T-helper 2 cell treated with Interferon-gamma antibody and Interleukin-4, amounts not matched to agents 100 ng/mL and 5 ng/mL, for 36 hours (primary cell): Measurements from ENCODE around the gene IER2. TPM values are rescaled to one million over a fixed set of nuclear protein-coding genes. Genes with fewer than 3 reads are reported as not detected.
"Not testable (repeated sequence)": the region's sequence is repeated elsewhere in the genome, so short reads cannot be mapped to it uniquely, and the experiment has no call there.

Experiments used
- intact Hi-C: fragments of 100-400 bp; cut with micrococcal nuclease; formaldehyde crosslinking; loops from one replicate; pipeline ENCODE4 v1.15.1; 2023
- total RNA-seq: library from RNA; stranded (reverse); gene quantifications from 2 replicates; pipeline ENCODE4 v1.2.3, GENCODE V29; 2022

The IER2 gene
- total RNA-seq, 1 donor from 2014 or later: 188 TPM

DNA sequence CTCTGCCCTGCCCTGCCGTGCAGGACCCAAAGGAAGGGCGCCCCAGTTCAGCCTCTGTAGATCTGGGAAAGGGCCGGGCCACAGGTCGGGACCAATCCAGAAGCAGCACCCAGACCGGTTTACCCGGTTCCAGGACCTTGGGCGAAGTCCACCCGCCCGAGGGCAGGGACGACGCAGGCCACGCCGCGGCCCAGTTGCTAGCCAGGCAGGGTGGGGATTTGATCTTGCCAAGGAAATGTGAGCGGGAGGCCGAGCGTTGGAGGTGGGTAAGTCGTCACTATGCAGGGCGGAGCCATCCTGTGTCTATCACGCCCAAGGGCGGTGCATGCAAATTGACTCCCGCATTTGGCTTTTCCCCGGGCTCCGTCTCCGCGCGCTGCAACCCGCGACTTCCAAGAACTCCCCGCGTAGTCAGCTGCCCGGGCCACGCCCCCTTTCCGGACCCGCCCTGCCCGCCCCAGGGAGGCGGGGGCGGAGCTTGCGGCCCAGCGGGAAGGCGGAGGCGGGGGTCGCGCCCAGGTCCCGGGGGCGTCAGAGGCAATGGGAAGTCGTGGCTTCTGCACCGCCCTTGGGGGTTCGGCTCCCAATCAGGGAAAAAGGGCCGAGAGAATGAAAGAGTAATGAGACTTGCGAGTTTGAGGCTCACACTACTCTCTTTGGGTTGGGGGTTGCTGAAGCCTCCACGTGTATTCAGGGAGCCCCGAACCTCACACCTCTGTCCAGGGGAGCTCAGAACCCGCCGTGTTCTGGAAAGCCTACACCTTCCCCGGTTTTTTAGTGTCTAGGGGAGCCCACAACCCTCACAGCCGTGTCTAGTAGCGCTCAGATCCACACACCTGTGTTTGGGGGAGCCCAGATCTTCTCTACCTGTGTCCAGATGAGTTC, 12.8 kb downstream of the IER2 start:
- intact Hi-C loops: loop anchor here (1.0 to 2.0 kb wide), 2 partner anchors 8 to 46 kb away; no protein-coding TSS in a partner anchor

DNA sequence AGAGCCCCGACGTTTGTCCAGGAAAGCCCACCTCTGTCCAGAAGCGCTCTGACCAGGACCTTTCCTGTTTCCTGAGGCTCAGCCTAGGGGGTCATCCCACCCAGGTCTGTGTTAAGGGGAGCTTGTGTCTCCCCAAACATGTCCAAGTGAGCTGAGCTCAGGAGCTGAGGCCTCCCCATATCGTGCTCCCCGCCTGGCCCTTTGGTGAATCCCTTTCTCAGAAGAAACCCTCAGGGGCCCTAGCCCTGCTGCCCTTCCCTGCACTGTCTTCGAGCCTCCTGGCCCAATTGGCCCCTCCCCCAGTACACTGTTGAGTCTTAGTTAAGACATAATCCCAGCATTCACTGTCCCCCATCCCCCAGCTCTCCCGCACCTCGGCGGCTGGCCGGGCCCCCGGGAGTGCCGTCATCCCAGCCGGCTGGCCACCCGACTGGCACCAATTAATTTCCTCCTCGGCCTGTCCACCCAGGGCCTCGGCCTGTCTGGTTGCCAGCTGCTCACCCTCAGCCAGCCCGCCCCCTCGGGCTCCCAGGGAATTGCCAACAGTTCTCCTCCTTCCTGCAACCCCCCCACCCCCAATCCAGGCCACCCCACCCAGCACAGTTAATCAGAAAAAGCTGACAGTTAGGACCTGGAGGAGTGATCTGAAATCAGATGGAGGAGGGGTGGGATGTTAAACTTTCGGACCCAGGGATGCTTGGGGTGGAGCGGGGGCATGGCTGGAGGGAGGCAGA, 13.6 kb downstream of the IER2 start:
- intact Hi-C loops: loop anchor here (1.0 to 2.0 kb wide), 2 partner anchors 8 to 45 kb away; no protein-coding TSS in a partner anchor

DNA sequence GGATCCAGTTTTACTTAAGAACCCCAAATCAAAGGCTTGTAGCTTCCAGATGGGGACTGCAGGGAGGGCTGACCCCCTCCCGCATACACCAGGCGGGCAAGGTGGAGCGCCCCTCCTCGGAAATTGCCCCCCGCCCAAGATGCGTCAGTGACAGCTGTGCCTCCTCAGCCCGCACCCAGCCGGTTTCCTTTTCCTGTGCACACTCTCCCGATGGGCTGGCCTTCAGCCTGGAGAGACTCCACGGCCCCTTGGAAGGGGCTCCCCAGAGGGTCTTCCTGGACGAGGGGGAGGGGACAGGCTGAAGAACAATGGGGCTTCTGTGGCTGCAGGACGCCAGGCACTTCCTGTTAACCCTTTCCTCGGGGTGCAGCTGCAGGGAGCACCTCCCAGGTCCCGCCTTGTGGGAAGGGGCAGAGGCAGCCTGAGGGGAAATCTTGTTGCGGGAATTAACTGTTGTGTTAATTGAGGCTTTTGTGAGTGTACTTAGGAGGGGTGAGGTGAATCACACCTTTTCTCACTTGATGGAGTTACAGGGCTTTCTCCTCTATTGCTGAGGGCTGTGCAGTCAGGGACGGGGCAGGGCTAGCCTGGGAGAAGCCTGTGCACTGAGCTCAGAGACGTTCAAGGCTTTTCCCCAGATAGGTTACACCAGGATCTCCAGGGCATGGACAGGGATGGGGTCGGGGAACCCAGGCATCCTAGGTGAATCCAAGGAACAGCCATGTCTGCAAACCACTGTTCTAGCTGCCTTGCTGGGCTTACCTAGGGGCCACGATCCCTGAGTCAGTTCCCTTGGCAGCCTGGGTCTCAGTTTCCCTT, 14.3 kb downstream of the IER2 start:
- intact Hi-C loops: no loop called here

- intact Hi-C loops: no loop called here
These were observed 15.2 kb downstream of the IER2 start for GRCh38 chr19:13165162-13165997.

DNA sequence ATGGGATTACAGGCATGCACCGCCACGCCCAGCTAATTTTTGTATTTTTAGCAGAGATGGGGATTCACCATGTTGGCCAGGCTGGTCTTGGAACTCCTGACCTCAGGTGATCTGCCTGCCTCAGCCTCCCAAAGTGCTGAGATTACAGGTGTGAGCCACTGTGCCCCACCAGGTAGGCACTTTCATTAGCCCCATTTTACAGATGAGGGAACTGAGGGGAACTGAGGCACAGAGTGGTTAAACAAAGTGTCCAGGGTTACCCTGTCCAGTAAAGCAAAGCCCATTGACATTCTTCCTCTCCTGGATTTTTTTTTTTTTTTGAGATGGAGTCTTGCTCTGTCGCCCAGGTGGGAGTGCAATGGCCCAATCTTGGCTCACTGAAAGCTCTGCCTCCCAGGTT, 15.9 kb downstream of the IER2 start:
- intact Hi-C loops: not testable (repeated sequence)

DNA sequence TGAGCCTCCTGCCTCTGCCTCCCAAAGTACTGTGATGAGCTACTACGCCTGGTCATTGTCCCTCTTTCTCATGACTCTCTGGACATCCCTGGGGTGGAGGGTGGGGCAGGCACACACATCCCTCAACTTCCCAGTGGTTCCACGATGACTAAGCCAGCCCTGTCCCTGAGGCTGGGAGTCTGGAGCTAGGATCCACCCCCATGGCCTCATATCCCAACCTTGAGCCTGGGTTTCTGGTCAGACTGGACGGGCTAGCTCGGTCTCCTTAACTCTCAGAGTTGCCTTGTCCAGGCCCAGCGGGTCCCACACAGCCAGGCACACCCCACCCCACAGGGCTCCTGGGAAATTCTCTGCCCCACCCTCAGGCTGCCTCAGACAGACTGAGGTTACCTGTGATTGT, 19.6 kb downstream of the IER2 start:
- intact Hi-C loops: no loop called here

- intact Hi-C loops: no loop called here
These were observed 20.9 kb downstream of the IER2 start for GRCh38 chr19:13171146-13171545.

GRCh38 chr19:13172346-13173138, 22.3 kb downstream of the IER2 start:
- intact Hi-C loops: no loop called here

- intact Hi-C loops: no loop called here
These were observed 23.0 kb downstream of the IER2 start for GRCh38 chr19:13173139-13173737.

DNA sequence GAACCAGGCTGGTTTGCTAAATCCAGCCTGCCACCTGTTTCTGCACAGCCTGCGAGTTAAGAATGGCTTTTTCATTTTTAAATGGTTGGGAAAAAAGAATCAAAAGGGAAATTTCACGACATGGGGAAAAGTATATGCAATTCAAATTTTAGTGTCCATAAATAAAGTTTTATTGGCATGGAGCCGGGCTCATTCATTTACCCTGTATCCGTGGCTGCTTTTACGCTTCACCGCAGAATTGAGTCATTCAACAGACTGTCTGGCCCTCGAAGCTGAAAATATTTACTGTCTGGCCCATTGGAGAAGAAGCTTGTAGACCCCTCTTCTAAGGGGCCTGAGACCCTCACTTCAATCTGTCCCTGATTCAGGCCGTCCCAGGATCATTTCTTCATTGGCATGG, 26.1 kb downstream of the IER2 start:
- intact Hi-C loops: no loop called here

DNA sequence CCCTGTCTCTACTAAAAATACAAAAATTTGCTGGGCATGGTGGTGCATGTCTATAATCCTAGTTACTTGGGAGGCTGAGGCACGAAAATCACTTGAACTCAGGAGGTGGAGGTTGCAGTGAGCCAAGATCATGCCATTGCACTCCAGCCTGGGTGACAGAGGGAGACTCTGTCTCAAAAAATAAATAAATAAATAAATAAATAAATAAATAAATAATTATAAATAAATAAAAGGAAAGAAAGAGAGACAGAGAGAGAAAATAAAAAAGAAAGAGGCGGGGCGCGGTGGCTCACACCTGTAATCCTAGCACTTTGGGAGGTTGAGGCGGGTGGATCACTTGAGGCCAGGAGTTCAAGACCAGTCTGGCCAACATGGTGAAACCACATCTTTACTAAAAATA, 27.4 kb downstream of the IER2 start:
- intact Hi-C loops: not testable (repeated sequence)

DNA sequence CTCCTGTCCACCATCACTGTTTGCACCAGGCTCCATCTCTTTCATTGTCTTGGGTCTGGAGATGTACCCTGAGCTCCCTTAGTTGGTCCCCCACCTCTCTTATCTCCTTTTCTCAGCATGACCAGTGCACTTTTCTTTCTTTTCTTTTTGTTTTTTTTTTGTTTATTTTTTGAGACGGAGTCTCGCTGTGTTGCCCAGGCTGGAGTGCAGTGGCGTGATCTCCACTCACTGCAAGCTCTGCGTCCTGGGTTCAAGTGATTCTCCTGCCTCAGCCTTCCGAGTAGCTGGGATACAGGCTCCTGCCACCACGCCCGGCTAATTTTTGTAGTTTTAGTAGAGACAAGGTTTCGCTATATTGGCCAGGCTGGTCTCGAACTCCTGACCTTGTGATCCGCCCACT, 28.1 kb downstream of the IER2 start:
- intact Hi-C loops: not testable (repeated sequence)

DNA sequence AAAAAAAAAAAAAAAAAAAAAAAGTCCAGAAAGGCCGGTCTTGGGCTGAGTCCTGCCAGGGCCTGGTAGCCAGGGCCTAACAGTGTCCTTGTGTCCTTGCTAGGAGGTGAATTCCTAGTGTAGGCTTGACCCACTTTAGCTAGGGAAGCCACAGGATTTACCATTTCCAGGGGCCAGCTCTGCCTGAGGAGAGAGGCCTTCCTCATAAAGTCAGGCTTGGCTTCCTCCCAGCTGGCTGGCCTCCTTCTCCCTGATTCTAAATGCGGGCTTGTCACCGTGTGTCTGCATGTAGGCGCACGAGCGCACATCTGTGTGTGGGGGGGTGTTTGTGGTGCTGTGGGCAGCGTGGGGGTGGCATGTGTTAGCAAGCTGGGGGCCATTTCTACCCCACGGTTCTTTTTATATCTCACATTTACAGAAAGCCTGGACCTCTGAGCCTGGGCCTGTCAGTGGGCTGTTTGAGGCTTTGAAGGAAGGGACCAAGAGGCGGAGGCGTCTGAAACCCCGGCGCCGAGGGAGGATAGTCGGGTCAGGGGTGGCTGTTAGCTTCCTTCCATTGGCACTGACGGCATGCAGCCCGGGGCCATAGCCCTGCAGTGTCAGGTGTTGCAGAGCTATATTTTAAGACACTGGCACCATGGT, 31.7 kb downstream of the IER2 start:
- intact Hi-C loops: no loop called here

DNA sequence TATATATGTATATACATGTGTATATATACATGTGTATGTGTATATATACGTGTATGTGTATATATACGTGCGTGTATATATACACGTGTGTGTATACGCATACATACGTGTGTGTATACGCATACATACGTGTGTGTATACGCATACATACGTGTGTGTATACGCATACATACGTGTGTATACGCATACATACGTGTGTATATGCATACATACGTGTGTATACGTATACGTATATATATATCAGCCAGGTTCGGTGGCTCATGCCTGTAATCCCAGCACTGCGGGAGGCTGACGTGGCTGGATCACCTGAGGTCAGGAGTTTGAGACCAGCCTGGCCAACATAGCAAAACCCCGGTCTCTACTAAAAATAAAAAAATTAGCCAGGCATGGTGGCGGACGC, 34.7 kb downstream of the IER2 start:
- intact Hi-C loops: not testable (repeated sequence)

GRCh38 chr19:13185763-13186657, 35.8 kb downstream of the IER2 start:
- intact Hi-C loops: not testable (repeated sequence)

GRCh38 chr19:13186688-13187087, 36.5 kb downstream of the IER2 start:
- intact Hi-C loops: not testable (repeated sequence)

DNA sequence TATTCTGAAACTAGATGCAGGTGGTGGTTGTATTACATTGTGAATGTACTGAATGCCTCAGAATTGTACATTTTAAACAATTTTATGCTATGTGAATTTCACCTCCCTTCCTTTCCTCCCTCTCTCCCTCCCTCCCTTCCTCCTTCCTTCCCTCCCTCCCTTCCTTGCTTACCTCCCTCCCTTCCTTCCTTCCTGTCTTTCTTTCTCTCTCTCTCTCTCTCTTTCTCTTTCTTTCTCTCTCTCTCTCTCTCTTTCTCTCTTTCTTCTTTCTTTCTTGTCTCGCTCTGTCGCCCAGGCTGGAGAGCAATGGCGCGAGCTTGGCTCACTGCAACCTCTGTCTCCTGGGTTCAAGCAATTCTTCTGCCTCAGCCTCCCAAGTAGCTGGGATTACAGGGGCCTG, 37.2 kb downstream of the IER2 start:
- intact Hi-C loops: no loop called here

GRCh38 chr19:13189600-13189999, 39.4 kb downstream of the IER2 start:
- intact Hi-C loops: no loop called here
